K562 (cell line): ENCODE measurements around the gene CRYZL1. TPM values are rescaled to one million over a fixed set of nuclear protein-coding genes. Genes with fewer than 3 reads are reported as not detected.

Experiments
- CTBP1 ChIP-seq: fragments of 450-650 bp; IDR thresholded peaks from 2 replicates; pipeline ENCODE4 v1.6.1; 2016; ENCODE audit warnings: borderline replicate concordance
- DPF2 ChIP-seq: fragments of 450-650 bp; IDR thresholded peaks from 2 replicates; pipeline ENCODE4 v1.6.1; 2016
- E2F5 ChIP-seq: sonication (generic); formaldehyde crosslinking; IDR thresholded peaks from 2 replicates; pipeline ENCODE4 v1.8.0; 2022; ENCODE audit warnings: mild to moderate bottlenecking, missing genetic modification reagents
- FOS ChIP-seq: IDR thresholded peaks from 3 replicates; pipeline ENCODE4 v1.6.1; 2011; ENCODE audit not compliant: insufficient read length; ENCODE audit errors: extremely low read depth
- KAT2B ChIP-seq: IDR thresholded peaks from one replicate; pipeline ENCODE4 v1.6.1; 2012; ENCODE audit warnings: low read depth, mild to moderate bottlenecking, control low read depth, inconsistent platforms, low read length, moderate library complexity
- OTX1 ChIP-seq: fragments of 450-650 bp; formaldehyde crosslinking; IDR thresholded peaks from 2 replicates; pipeline ENCODE4 v1.4.0; 2022; ENCODE audit warnings: mild to moderate bottlenecking
- SETDB1 ChIP-seq: IDR thresholded peaks from one replicate; pipeline ENCODE4 v1.6.1; 2012; ENCODE audit warnings: low read length, control low read depth, inconsistent platforms
- STAT5B ChIP-seq: fragments of 250-450 bp; sonication (Bioruptor Pico); IDR thresholded peaks from 2 replicates; pipeline ENCODE4 v1.8.0; 2021; ENCODE audit warnings: mild to moderate bottlenecking, inconsistent platforms
- ZC3H4 ChIP-seq: sonication (generic); formaldehyde crosslinking; IDR thresholded peaks from 2 replicates; pipeline ENCODE4 v1.9.0; 2021; ENCODE audit warnings: missing genetic modification reagents, borderline replicate concordance
- ZKSCAN3 ChIP-seq: fragments of 250-450 bp; sonication (Bioruptor Pico); IDR thresholded peaks from 2 replicates; pipeline ENCODE4 v1.4.0; 2020
- ZNF764 ChIP-seq: fragments of 250-450 bp; sonication (Bioruptor Pico); IDR thresholded peaks from 2 replicates; pipeline ENCODE4 v1.4.0; 2020; ENCODE audit warnings: low read depth, mild to moderate bottlenecking, moderate library complexity
- polyA plus RNA-seq, 8 experiments: library from polyadenylated mRNA; depleted of rRNA in 4 of 8; stranded (reverse) in 5 of 8; unstranded in 3 of 8; fragments of >200 nt; fragmentation: Nextera tagmentation in 2 of 8; fragmentation: Illumina TruSeq in 1 of 8; extraction: Ambion mirVana in 2 of 8; extraction: Trizol in 1 of 8; gene quantifications; 2 replicates each; pipeline versions ENCODE4 v1.2.1 to v1.2.3, GENCODE V29; 2011 to 2014; ENCODE audit warnings: inconsistent platforms in 1 of 8, missing spikeins in 1 of 8
- total RNA-seq, 7 experiments: library from RNA; depleted of rRNA in 6 of 7; stranded (reverse); fragments of >200 nt in 6 of 7; fragmentation: Illumina TruSeq in 2 of 7; extraction: Trizol in 2 of 7; gene quantifications; 2 replicates each; pipeline versions ENCODE4 v1.2.1 to v1.2.3, GENCODE V29; 2011 to 2021; ENCODE audit warnings: low replicate concordance in 1 of 7
- TF ChIP-seq, protein P1 (sequence below): fragments of 450-650 bp; formaldehyde crosslinking; IDR thresholded peaks from 2 replicates; pipeline ENCODE4 v1.4.0; 2020; ENCODE audit warnings: mild to moderate bottlenecking, moderate library complexity
- TF ChIP-seq, protein P2 (sequence below): sonication (generic); formaldehyde crosslinking; IDR thresholded peaks from 2 replicates; pipeline ENCODE4 v1.8.1; 2022; ENCODE audit warnings: missing genetic modification reagents
- TF ChIP-seq, protein P3 (sequence below): sonication (generic); formaldehyde crosslinking; IDR thresholded peaks from 2 replicates; pipeline ENCODE4 v1.8.1; 2023; ENCODE audit warnings: mild to moderate bottlenecking, missing genetic modification reagents
- TF ChIP-seq, protein P4 (sequence below): fragments of 450-650 bp; formaldehyde crosslinking; IDR thresholded peaks from 2 replicates; pipeline ENCODE4 v1.4.0; 2022; ENCODE audit warnings: mild to moderate bottlenecking, moderate library complexity

Gene CRYZL1
- total and polyA plus RNA-seq, 9 of the 15 experiments (the other 6 are each of a cell fraction or from before 2014, with no cell fraction given), result 19.9 to 98.2 (median 39.2) TPM

DNA sequence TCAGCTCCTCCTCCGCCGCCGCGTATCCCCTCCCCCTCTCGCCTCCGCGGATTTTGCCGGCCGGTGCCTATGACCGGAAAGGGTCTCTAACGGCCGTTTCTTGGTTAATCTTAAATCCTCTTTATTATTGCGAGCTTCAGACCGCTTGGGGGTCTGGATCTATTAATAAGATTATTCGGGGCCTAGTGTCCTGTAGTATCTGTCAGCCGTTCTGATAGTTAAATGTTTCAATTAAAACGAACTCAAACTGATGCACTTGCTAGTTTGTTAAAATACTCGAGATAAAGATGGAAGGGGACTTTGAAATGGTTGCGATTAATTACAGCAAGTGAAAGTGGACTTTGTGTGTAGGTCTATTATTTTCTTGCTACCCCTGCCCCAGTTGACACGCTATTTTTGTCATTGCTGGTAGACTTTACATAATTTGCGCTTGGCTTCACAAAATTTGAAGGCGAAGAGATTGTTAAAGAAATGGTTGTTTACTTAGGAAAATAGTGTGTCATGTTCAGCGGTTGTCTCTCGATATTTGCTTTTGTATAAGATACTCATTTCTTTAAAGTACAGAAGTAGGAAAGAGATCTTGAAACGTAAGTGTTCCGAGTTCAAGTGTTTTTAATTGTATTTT, 97.9 kb downstream of the CRYZL1 start (continued):
- TF ChIP-seq E2F5 (CRISPR knock-in tag) (no peak), ZC3H4 (CRISPR knock-in tag) (no peak), FOS (no peak), ZKSCAN3 (CRISPR knock-in tag) (no peak), KAT2B (no peak), OTX1 (no peak), SETDB1 (no peak), CTBP1 (no peak), DPF2 (peak; percentile 63; the same call in 1 of the 2 replicates), ZNF764 (no peak), STAT5B (CRISPR knock-in tag) (no peak)
- TF ChIP-seq, protein P1, sequence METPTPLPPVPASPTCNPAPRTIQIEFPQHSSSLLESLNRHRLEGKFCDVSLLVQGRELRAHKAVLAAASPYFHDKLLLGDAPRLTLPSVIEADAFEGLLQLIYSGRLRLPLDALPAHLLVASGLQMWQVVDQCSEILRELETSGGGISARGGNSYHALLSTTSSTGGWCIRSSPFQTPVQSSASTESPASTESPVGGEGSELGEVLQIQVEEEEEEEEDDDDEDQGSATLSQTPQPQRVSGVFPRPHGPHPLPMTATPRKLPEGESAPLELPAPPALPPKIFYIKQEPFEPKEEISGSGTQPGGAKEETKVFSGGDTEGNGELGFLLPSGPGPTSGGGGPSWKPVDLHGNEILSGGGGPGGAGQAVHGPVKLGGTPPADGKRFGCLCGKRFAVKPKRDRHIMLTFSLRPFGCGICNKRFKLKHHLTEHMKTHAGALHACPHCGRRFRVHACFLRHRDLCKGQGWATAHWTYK (CRISPR knock-in tag), result no peak
- TF ChIP-seq, protein P2, sequence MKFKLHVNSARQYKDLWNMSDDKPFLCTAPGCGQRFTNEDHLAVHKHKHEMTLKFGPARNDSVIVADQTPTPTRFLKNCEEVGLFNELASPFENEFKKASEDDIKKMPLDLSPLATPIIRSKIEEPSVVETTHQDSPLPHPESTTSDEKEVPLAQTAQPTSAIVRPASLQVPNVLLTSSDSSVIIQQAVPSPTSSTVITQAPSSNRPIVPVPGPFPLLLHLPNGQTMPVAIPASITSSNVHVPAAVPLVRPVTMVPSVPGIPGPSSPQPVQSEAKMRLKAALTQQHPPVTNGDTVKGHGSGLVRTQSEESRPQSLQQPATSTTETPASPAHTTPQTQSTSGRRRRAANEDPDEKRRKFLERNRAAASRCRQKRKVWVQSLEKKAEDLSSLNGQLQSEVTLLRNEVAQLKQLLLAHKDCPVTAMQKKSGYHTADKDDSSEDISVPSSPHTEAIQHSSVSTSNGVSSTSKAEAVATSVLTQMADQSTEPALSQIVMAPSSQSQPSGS (CRISPR knock-in tag), result no peak
- TF ChIP-seq, protein P3, sequence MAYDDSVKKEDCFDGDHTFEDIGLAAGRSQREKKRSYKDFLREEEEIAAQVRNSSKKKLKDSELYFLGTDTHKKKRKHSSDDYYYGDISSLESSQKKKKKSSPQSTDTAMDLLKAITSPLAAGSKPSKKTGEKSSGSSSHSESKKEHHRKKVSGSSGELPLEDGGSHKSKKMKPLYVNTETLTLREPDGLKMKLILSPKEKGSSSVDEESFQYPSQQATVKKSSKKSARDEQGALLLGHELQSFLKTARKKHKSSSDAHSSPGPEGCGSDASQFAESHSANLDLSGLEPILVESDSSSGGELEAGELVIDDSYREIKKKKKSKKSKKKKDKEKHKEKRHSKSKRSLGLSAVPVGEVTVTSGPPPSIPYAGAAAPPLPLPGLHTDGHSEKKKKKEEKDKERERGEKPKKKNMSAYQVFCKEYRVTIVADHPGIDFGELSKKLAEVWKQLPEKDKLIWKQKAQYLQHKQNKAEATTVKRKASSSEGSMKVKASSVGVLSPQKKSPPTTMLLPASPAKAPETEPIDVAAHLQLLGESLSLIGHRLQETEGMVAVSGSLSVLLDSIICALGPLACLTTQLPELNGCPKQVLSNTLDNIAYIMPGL (CRISPR knock-in tag), result no peak
- TF ChIP-seq, protein P4, sequence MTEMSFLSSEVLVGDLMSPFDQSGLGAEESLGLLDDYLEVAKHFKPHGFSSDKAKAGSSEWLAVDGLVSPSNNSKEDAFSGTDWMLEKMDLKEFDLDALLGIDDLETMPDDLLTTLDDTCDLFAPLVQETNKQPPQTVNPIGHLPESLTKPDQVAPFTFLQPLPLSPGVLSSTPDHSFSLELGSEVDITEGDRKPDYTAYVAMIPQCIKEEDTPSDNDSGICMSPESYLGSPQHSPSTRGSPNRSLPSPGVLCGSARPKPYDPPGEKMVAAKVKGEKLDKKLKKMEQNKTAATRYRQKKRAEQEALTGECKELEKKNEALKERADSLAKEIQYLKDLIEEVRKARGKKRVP (CRISPR knock-in tag), result 0 out of 2 replicates have a peak, but pooled peaks have one; percentile 23
